ENCODE data around the gene NPTXR.

DNA sequence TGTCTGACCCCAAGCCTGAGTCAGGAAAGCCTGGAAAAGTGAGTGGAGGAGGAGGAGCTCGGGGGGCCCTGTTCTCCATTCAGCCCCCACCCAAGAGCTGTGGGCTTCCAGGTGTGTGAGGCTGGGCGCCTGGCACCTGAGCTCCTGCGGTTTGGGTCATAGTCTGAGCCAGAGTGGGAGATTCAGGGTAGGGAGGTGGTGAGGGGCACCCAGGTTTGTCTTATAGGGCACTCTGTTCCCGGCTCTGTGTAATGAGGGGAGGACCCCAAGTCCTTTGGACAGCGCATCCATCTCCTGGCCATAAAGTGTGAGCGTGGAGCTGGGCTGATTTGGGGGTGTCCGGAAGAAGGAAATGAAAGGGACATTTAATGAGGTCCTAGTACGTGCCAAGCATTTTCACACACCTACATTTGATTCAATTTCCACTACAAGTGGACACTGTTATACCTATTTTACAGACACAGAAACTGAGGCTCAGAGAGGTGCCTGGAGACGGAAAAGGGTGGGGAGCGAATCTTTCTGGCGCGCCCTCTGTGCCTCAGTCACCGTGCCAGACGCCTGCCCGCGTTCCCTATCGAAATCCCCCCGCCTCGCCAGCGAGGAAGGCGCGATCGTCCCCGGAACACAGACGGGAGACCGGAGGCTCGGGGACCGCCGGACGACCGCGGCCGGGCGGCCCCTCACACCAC lies 1.2 kb downstream of the NPTXR start:
- TF ChIP-seq CTCF (IDR thresholded peaks at IDR 0.05) (no peak), POLR2A (IDR thresholded peaks at IDR 0.05) (no peak), EP300 (IDR thresholded peaks at IDR 0.05) (no peak)
